H1 (cell line): ENCODE data around the gene DCTN1. TPM values are rescaled to one million over a fixed set of nuclear protein-coding genes. Genes with fewer than 3 reads are reported as not detected.

Source experiments
- CTCF ChIA-PET: fragments of 300-600 bp; sonication (Branson Sonifier 250); formaldehyde crosslinking; loops from one replicate; lab custom pipeline; 2021; ENCODE audit not compliant: partially characterized antibody; lab: Charles Lee
- POLR2A ChIA-PET: fragments of 300-600 bp; sonication (Branson Sonifier 250); formaldehyde crosslinking; loops from one replicate; lab custom pipeline; 2021; ENCODE audit warnings: inconsistent platforms; ENCODE audit not compliant: partially characterized antibody; lab: Charles Lee
- DNase-seq, 2 experiments: peaks; one replicate each; pipeline versions ENCODE4 v3.0.0 to v3.0.0-alpha.2; 2010 to 2022; ENCODE audit warnings: low spot score in 2 of 2, low read depth in 1 of 2, mixed read lengths in 1 of 2
- FAIRE-seq: peaks from 2 replicates; lab custom pipeline; 2011; peaks lifted over from hg19 to GRCh38; lab: Jason Lieb, UNC
- H2AFZ ChIP-seq: 2 replicates; pipeline ENCODE4 v1.8.1; 2012; ENCODE audit warnings: low read length, inconsistent platforms
- H2AK5ac ChIP-seq: 2 replicates; pipeline ENCODE4 v1.6.1; 2013; ENCODE audit warnings: low read depth, low read length
- H2BK120ac ChIP-seq: replicated peaks from 2 replicates; pipeline ENCODE3; 2013; ENCODE audit warnings: low read depth, low read length, inconsistent platforms
- H2BK12ac ChIP-seq: 2 replicates; pipeline ENCODE4 v1.6.1; 2013; ENCODE audit warnings: low read depth, low read length
- H2BK15ac ChIP-seq: 2 replicates; pipeline ENCODE4 v1.6.1; 2013; ENCODE audit warnings: low read length
- H2BK20ac ChIP-seq: 2 replicates; pipeline ENCODE4 v1.6.1; 2013; ENCODE audit warnings: low read length
- H2BK5ac ChIP-seq: 2 replicates; pipeline ENCODE4 v1.6.1; 2013; ENCODE audit warnings: low read depth, low read length
- H3K14ac ChIP-seq: 2 replicates; pipeline ENCODE4 v1.6.1; 2013; ENCODE audit warnings: inconsistent platforms; ENCODE audit not compliant: insufficient read length
- H3K18ac ChIP-seq: 2 replicates; pipeline ENCODE4 v1.6.1; 2013; ENCODE audit warnings: low read length; ENCODE audit errors: extremely low read depth
- H3K23ac ChIP-seq: 2 replicates; pipeline ENCODE4 v1.6.1; 2013; ENCODE audit warnings: inconsistent platforms; ENCODE audit not compliant: insufficient read length
- H3K23me2 ChIP-seq: 2 replicates; pipeline ENCODE4 v1.6.1; 2013; ENCODE audit warnings: low read depth, low read length
- H3K27ac ChIP-seq: 2 replicates; pipeline ENCODE4 v1.6.1; 2011; ENCODE audit warnings: low read depth, low read length, inconsistent platforms
- H3K27me3 ChIP-seq, 4 experiments: replicated peaks in 1 of 4; 1 replicate in 1 of 4; 2 replicates in 3 of 4; pipeline versions ENCODE4 v1.6.1 to v1.8.1; 2011 to 2013; ENCODE audit warnings: low read length in 3 of 4, mild to moderate bottlenecking in 3 of 4, inconsistent platforms in 2 of 4, mixed read lengths in 2 of 4, moderate library complexity in 1 of 4; ENCODE audit not compliant: control insufficient read depth in 3 of 4, insufficient read depth in 3 of 4; ENCODE audit errors: extremely low read depth in 1 of 4
- H3K36me3 ChIP-seq, 4 experiments: 2 replicates each; pipeline versions ENCODE4 v1.6.1 to v1.8.1; 2011 to 2013; ENCODE audit warnings: mild to moderate bottlenecking in 4 of 4, low read length in 3 of 4, moderate library complexity in 2 of 4, control low read depth in 1 of 4, inconsistent platforms in 1 of 4; ENCODE audit not compliant: insufficient read depth in 4 of 4, control insufficient read depth in 2 of 4
- H3K4ac ChIP-seq: replicated peaks from 2 replicates; pipeline ENCODE3; 2013; ENCODE audit warnings: low read length, low read depth, mixed read lengths, inconsistent platforms; ENCODE audit not compliant: insufficient read length
- H3K4me1 ChIP-seq, 4 experiments: replicated peaks in 1 of 4; 1 replicate in 1 of 4; 2 replicates in 3 of 4; pipeline versions ENCODE4 v1.6.1 to v1.8.1; 2011 to 2013; ENCODE audit warnings: low read length in 3 of 4, inconsistent platforms in 2 of 4, mixed read lengths in 1 of 4; ENCODE audit not compliant: insufficient read depth in 4 of 4, control insufficient read depth in 3 of 4
- H3K4me2 ChIP-seq, 2 experiments: 2 replicates each; pipeline versions ENCODE4 v1.6.1 to v1.8.1; 2011 to 2013; ENCODE audit warnings: low read depth in 2 of 2, low read length in 2 of 2, control low read depth in 1 of 2, inconsistent platforms in 1 of 2, mild to moderate bottlenecking in 1 of 2; ENCODE audit not compliant: insufficient read depth in 1 of 2
- H3K4me3 ChIP-seq, 4 experiments: fragments of 200-600, 300-600 bp in 1 of 4; sonication (generic), shearing (Covaris generic), sonication (Bioruptor Twin) in 1 of 4; 2 replicates each; pipeline versions ENCODE4 v1.5.1 to v1.8.1; 2011 to 2016; ENCODE audit warnings: low read length in 4 of 4, low read depth in 3 of 4, control low read depth in 2 of 4, inconsistent platforms in 2 of 4, mild to moderate bottlenecking in 2 of 4, mixed read lengths in 1 of 4, moderate library complexity in 1 of 4; ENCODE audit not compliant: insufficient read depth in 2 of 4; ENCODE audit errors: extremely low read depth in 1 of 4
- H3K56ac ChIP-seq: replicated peaks from 2 replicates; pipeline ENCODE3; 2013; ENCODE audit warnings: low read depth, mild to moderate bottlenecking, mixed read lengths, low read length, inconsistent platforms; ENCODE audit not compliant: insufficient read length
- H3K79me1 ChIP-seq: 2 replicates; pipeline ENCODE4 v1.6.1; 2013; ENCODE audit warnings: low read depth, low read length, control low read depth
- H3K79me2 ChIP-seq, 2 experiments: 2 replicates each; pipeline versions ENCODE4 v1.6.1 to v1.8.1; 2012 to 2013; ENCODE audit warnings: low read length in 2 of 2, mild to moderate bottlenecking in 2 of 2, inconsistent platforms in 1 of 2; ENCODE audit not compliant: insufficient read depth in 2 of 2, control insufficient read depth in 1 of 2
- H3K9ac ChIP-seq, 4 experiments: replicated peaks in 1 of 4; 1 replicate in 1 of 4; 2 replicates in 3 of 4; pipeline versions ENCODE4 v1.6.1 to v1.8.1; 2011 to 2013; ENCODE audit warnings: low read depth in 3 of 4, low read length in 3 of 4, control low read depth in 2 of 4, mild to moderate bottlenecking in 2 of 4, moderate library complexity in 2 of 4, inconsistent platforms in 1 of 4; ENCODE audit errors: extremely low read depth in 1 of 4
- H3K9me3 ChIP-seq, 2 experiments: 2 replicates each; pipeline versions ENCODE4 v1.6.1 to v1.8.1; 2012 to 2013; ENCODE audit warnings: mild to moderate bottlenecking in 2 of 2, moderate library complexity in 2 of 2, control low read depth in 1 of 2, inconsistent platforms in 1 of 2, low read depth in 1 of 2, low read length in 1 of 2, mixed read lengths in 1 of 2; ENCODE audit not compliant: insufficient read depth in 2 of 2
- H4K20me1 ChIP-seq, 2 experiments: replicated peaks in 1 of 2; 2 replicates each; pipeline versions ENCODE3 to v1.8.1; 2011 to 2013; ENCODE audit warnings: inconsistent platforms in 2 of 2, low read length in 2 of 2, mild to moderate bottlenecking in 1 of 2; ENCODE audit not compliant: insufficient read depth in 2 of 2, control insufficient read depth in 1 of 2
- H4K5ac ChIP-seq: 2 replicates; pipeline ENCODE4 v1.6.1; 2013; ENCODE audit warnings: low read length, low read depth, mixed read lengths, inconsistent platforms; ENCODE audit not compliant: insufficient read length
- H4K8ac ChIP-seq: 2 replicates; pipeline ENCODE4 v1.8.0; 2013; ENCODE audit warnings: mild to moderate bottlenecking, moderate library complexity, low read length, inconsistent platforms; ENCODE audit not compliant: insufficient read depth; ENCODE audit errors: extremely low read depth
- H4K91ac ChIP-seq: replicated peaks from 2 replicates; pipeline ENCODE3; 2013; ENCODE audit warnings: low read length, mixed read lengths, inconsistent platforms; ENCODE audit not compliant: insufficient read length
- POLR2A ChIP-seq, 2 experiments: IDR thresholded peaks; 1 replicate in 1 of 2; 2 replicates in 1 of 2; pipeline ENCODE4 v1.6.1; 2011; ENCODE audit warnings: low read depth in 2 of 2, low read length in 2 of 2, mild to moderate bottlenecking in 2 of 2; ENCODE audit errors: control extremely low read depth in 1 of 2
- SUZ12 ChIP-seq: fragments of 200-600 bp; sonication (generic); IDR thresholded peaks from 2 replicates; pipeline ENCODE4 v1.6.1; 2012; ENCODE audit warnings: mild to moderate bottlenecking, inconsistent platforms, low read length, moderate library complexity, mixed read lengths
- WGBS, 2 experiments: shearing (Covaris generic) in 1 of 2; methylation state at CpG; one replicate each; pipeline versions ENCODE4 v1.1.6 to v1.1.7; 2013 to 2015; ENCODE audit warnings: low lambda C conversion rate in 2 of 2, mixed read lengths in 2 of 2, inconsistent platforms in 1 of 2, low coverage in 1 of 2, missing lambda C conversion rate in 1 of 2; ENCODE audit not compliant: insufficient replicate concordance in 2 of 2, insufficient coverage in 1 of 2, insufficient read length in 1 of 2; ENCODE audit errors: extremely low coverage in 1 of 2, missing lambda C conversion rate in 1 of 2; 5-methylcytosine and 5-hydroxymethylcytosine counted together
- polyA plus RNA-seq, 7 experiments: library from polyadenylated mRNA; depleted of rRNA in 3 of 7; stranded (reverse) in 5 of 7; unstranded in 2 of 7; fragments of >200 nt in 5 of 7; fragments of 200-250 nt in 2 of 7; gene quantifications; 1 replicate in 5 of 7; 2 replicates in 1 of 7; 4 replicates in 1 of 7; pipeline versions ENCODE4 v1.2.1 to v1.2.3, GENCODE V29; 2011 to 2013; ENCODE audit warnings: missing spikeins in 2 of 7, mixed read lengths in 2 of 7
- total RNA-seq: library from RNA; stranded (reverse); fragmentation: NEBNext Ultra II Directional; extraction: Animal tissue kit (Norgen Biotek cat#: 25700); gene quantifications from 2 replicates; pipeline ENCODE4 v1.2.1, GENCODE V29; 2021

The DCTN1 gene
- total and polyA plus RNA-seq, 2 of the 8 experiments (the other 6 are each of a cell fraction or from before 2014, with no cell fraction given), result 105 to 162 TPM

GRCh38 chr2:74328074-74328473 is 52.0 kb downstream of the DCTN1 start:
- Histone ChIP-seq H3K9ac (no peak overlapping the region), H3K36me3 (no peaks in the 10 kb centered on the region; a peak in 2 of 8 replicates), H2AK5ac (no peak overlapping the region), H4K91ac (no peak overlapping the region), H3K27ac (no peak overlapping the region), H4K20me1 (peaks cover 0 to 2% of the 10 kb centered on the region in 2 experiments), H2BK12ac (no peak overlapping the region), H2AFZ (no peak overlapping the region), H3K23me2 (peaks cover 20% of the 10 kb centered on the region; the same call in 1 of the 2 replicates), H4K8ac (no peak overlapping the region), H3K23ac (no peak overlapping the region), H3K4me2 (no peak overlapping the region; a peak in 1 of 4 replicates), H3K56ac (no peak overlapping the region), H2BK120ac (no peak overlapping the region), H3K27me3 (no peaks in the 10 kb centered on the region; a peak in 1 of 7 replicates), H2BK5ac (no peak overlapping the region), H3K4me1 (peaks cover 0 to 4% (median 0%) of the 10 kb centered on the region in 4 experiments; a peak in 2 of 7 replicates), H2BK20ac (no peak overlapping the region), H3K79me1 (no peaks in the 10 kb centered on the region), H3K4ac (no peak overlapping the region), H3K14ac (no peak overlapping the region), H3K9me3 (no peaks in the 10 kb centered on the region), H3K4me3 (no peak overlapping the region), H3K18ac (no peak overlapping the region), H4K5ac (no peak overlapping the region), H3K79me2 (no peaks in the 10 kb centered on the region), H2BK15ac (no peak overlapping the region)
- POLR2A ChIA-PET, result interaction anchor here (1.5 kb wide), 1 partner anchor 11 kb away, joined by 7 read pairs; no protein-coding TSS in a partner anchor
- no peak for FAIRE-seq
- peak in 1 of 2 experiments; percentile 45 for DNase-seq
- 57% methylated on average over 2 of the region's 2 CpGs; no CpG with 5 or more reads in 1 of the 2 experiments for WGBS, 2 experiments
- CTCF ChIA-PET, result interaction anchor here (0.8 to 1.7 kb wide), 4 partner anchors 24 to 72 kb away, joined by 3 to 4 read pairs (median 4); no protein-coding TSS in a partner anchor
- TF ChIP-seq POLR2A (IDR thresholded peaks at IDR 0.05; ENCODE audit: control extremely low read depth in 1 of 2, low read depth in 2 of 2, low read length in 2 of 2) (no peak), SUZ12 (no peak)
